K562 (cell line): ENCODE measurements around the gene MUC5B.
"Not testable (repeated sequence)": the region's sequence is repeated elsewhere in the genome, so short reads cannot be mapped to it uniquely, and the experiment has no call there.

ENCODE experiments used
- CHD1 ChIP-seq: fragments of 200-600 bp; sonication (generic); IDR thresholded peaks from one replicate; pipeline ENCODE4 v1.6.1; 2012; ENCODE audit warnings: mild to moderate bottlenecking, moderate library complexity, low read length, inconsistent platforms
- CHD2 ChIP-seq: IDR thresholded peaks from 2 replicates; pipeline ENCODE4 v1.6.1; 2011; ENCODE audit warnings: low read depth, low read length
- COPS2 ChIP-seq: fragments of 450-650 bp; conservative IDR thresholded peaks from 2 replicates; pipeline ENCODE4 v1.6.1; 2016; ENCODE audit warnings: mild to moderate bottlenecking, moderate library complexity
- FOXJ3 ChIP-seq: sonication (generic); formaldehyde crosslinking; IDR thresholded peaks from 2 replicates; pipeline ENCODE4 v1.4.0; 2020; ENCODE audit warnings: mild to moderate bottlenecking, missing genetic modification reagents
- HCFC1 ChIP-seq: IDR thresholded peaks from 2 replicates; pipeline ENCODE4 v1.6.1; 2012; ENCODE audit warnings: low read depth, low read length, improper control_type of control experiment
- MEF2A ChIP-seq: IDR thresholded peaks from 2 replicates; pipeline ENCODE4 v1.6.1; 2011; ENCODE audit warnings: low read depth, mild to moderate bottlenecking, low read length, moderate library complexity; ENCODE audit not compliant: control insufficient read depth
- NCOA1 ChIP-seq: fragments of 450-650 bp; IDR thresholded peaks from 2 replicates; pipeline ENCODE4 v1.6.1; 2016; ENCODE audit warnings: low read depth
- NONO ChIP-seq, 2 experiments: fragments of 200-400 bp in 1 of 2; fragments of 450-650 bp in 1 of 2; formaldehyde crosslinking in 1 of 2; IDR thresholded peaks; 2 replicates each; pipeline ENCODE4 v1.6.1; 2017; ENCODE audit warnings: low read depth in 2 of 2, mild to moderate bottlenecking in 2 of 2, moderate library complexity in 2 of 2, low read length in 1 of 2
- NR2C2 ChIP-seq, 2 experiments: fragments of 200-800 bp in 1 of 2; sonication (Bioruptor generic) in 1 of 2; sonication (generic) in 1 of 2; formaldehyde crosslinking in 1 of 2; IDR thresholded peaks; 2 replicates each; pipeline versions ENCODE4 v1.6.1 to v1.8.0; 2016 to 2022; ENCODE audit warnings: mild to moderate bottlenecking in 1 of 2, missing compliant biosample characterization in 1 of 2, missing genetic modification characterization in 1 of 2, missing genetic modification reagents in 1 of 2
- POLR2AphosphoS5 ChIP-seq: IDR thresholded peaks from 2 replicates; pipeline ENCODE4 v1.6.1; 2011; ENCODE audit warnings: mild to moderate bottlenecking, low read depth, low read length, moderate library complexity; ENCODE audit not compliant: control insufficient read depth, insufficient read depth
- SIX5 ChIP-seq, 2 experiments: IDR thresholded peaks; 2 replicates each; pipeline ENCODE4 v1.6.1; 2011; ENCODE audit warnings: low read length in 2 of 2, borderline replicate concordance in 1 of 2, low read depth in 1 of 2, mild to moderate bottlenecking in 1 of 2, moderate library complexity in 1 of 2; ENCODE audit not compliant: insufficient read depth in 1 of 2
- ZNF583 ChIP-seq: fragments of 250-450 bp; sonication (Bioruptor Pico); IDR thresholded peaks from 2 replicates; pipeline ENCODE4 v1.4.0; 2020
- TF ChIP-seq, protein P1 (sequence below), 2 experiments: fragments of 450-650 bp in 1 of 2; sonication (generic) in 1 of 2; formaldehyde crosslinking in 1 of 2; IDR thresholded peaks in 1 of 2; conservative IDR thresholded peaks in 1 of 2; 2 replicates each; pipeline versions ENCODE4 v1.6.1 to v1.8.1; 2016 to 2023; ENCODE audit warnings: mild to moderate bottlenecking in 2 of 2, moderate library complexity in 2 of 2, inconsistent platforms in 1 of 2, missing genetic modification reagents in 1 of 2

GRCh38 chr11:1184139-1184538 is 38.7 kb upstream of the MUC5B start:
- TF ChIP-seq FOXJ3 (CRISPR knock-in tag); CHD2; MEF2A; COPS2; POLR2AphosphoS5; NR2C2 (CRISPR knock-in tag; IDR thresholded peaks at IDR 0.05); NR2C2 (tag; IDR thresholded peaks at IDR 0.05); NONO (IDR thresholded peaks at IDR 0.05; ENCODE audit: low read depth in 2 of 2, low read length in 1 of 2); SIX5 (IDR thresholded peaks at IDR 0.05; ENCODE audit: borderline replicate concordance in 1 of 2, insufficient read depth in 1 of 2, low read depth in 1 of 2, low read length in 2 of 2); HCFC1; ZNF583; CHD1; NCOA1: not testable (repeated sequence)
- TF ChIP-seq, protein P1, sequence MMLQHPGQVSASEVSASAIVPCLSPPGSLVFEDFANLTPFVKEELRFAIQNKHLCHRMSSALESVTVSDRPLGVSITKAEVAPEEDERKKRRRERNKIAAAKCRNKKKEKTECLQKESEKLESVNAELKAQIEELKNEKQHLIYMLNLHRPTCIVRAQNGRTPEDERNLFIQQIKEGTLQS (IDR thresholded peaks at IDR 0.05), result not testable (repeated sequence)
- TF ChIP-seq, protein P1 (CRISPR knock-in tag; conservative IDR thresholded peaks at IDR 0.05), result not testable (repeated sequence)
